GM12878 (cell line): ENCODE results near the gene DENND6B.

Experiments used
- BHLHE40 ChIP-seq, 2 experiments: fragments of 450-650 bp in 1 of 2; IDR thresholded peaks; 2 replicates each; pipeline ENCODE4 v1.6.1; 2011 to 2017; ENCODE audit warnings: low read depth in 2 of 2, borderline replicate concordance in 1 of 2, improper control_type of control experiment in 1 of 2, low read length in 1 of 2, mild to moderate bottlenecking in 1 of 2
- FOXK2 ChIP-seq: fragments of 450-650 bp; IDR thresholded peaks from 2 replicates; pipeline ENCODE4 v1.6.1; 2017; ENCODE audit warnings: mild to moderate bottlenecking, moderate library complexity
- MXI1 ChIP-seq: fragments of 150-350 bp; IDR thresholded peaks from 2 replicates; pipeline ENCODE4 v1.6.1; 2011; ENCODE audit warnings: low read depth, mild to moderate bottlenecking, inconsistent platforms, low read length, improper control_type of control experiment
- RAD21 ChIP-seq: IDR thresholded peaks from 2 replicates; pipeline ENCODE4 v1.6.1; 2011; ENCODE audit warnings: mild to moderate bottlenecking, low read depth, low read length, moderate library complexity; ENCODE audit not compliant: insufficient read depth

DNA sequence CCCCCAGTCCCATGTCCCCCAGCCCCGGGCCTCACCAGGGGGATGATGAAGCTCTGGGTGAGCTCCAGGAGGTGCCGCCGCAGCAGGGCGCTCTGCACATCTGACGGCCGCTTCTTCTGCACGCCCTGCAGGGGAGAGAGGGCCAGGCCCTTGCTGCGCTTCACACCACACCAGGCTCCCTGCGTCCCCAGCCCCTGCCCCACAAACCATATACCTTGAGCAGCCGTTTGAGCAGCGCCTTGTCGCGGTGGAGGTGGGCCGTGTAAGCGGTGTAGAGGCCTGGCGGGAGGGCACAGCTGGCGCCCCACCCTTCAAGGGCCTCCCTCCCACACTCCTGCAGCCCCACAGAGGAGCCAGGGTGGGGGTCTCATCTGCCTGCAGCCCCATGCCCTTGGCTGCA lies 13.2 kb downstream of the DENND6B start:
- TF ChIP-seq MXI1 (no peak), BHLHE40 (IDR thresholded peaks at IDR 0.05; ENCODE audit: borderline replicate concordance in 1 of 2, low read depth in 2 of 2, low read length in 1 of 2) (no peak), FOXK2 (no peak), RAD21 (no peak)
